Spleen (tissue), 11 donors: Measurements from ENCODE around the gene RPA1. TPM values are rescaled to one million over a fixed set of nuclear protein-coding genes. Genes with fewer than 3 reads are reported as not detected.

ENCODE experiments used
- DNase-seq: peaks from one replicate; pipeline ENCODE4 v3.0.0-alpha.2; 2020
- H3K27ac ChIP-seq, 8 donors: fragments of 200-600 bp; sonication (generic) in 7 of 8; 1 replicate in 4 of 8; 2 replicates in 4 of 8; pipeline versions ENCODE4 v1.5.0 to v1.8.0; 2016 to 2021; ENCODE audit warnings: inconsistent platforms in 4 of 8, mild to moderate bottlenecking in 4 of 8, moderate library complexity in 1 of 8
- H3K27me3 ChIP-seq, 7 donors: fragments of 200-600 bp; sonication (generic) in 6 of 7; replicated peaks in 1 of 7; 1 replicate in 4 of 7; 2 replicates in 3 of 7; pipeline versions ENCODE4 v1.5.0 to v1.8.0; 2016 to 2021; ENCODE audit warnings: inconsistent platforms in 3 of 7, mild to moderate bottlenecking in 1 of 7
- H3K36me3 ChIP-seq, 6 donors: fragments of 200-600 bp; sonication (generic) in 5 of 6; 1 replicate in 4 of 6; 2 replicates in 2 of 6; pipeline versions ENCODE4 v1.5.0 to v1.8.0; 2016 to 2021; ENCODE audit warnings: inconsistent platforms in 2 of 6
- H3K4me1 ChIP-seq, 6 donors: fragments of 200-600 bp; sonication (generic) in 5 of 6; 1 replicate in 3 of 6; 2 replicates in 3 of 6; pipeline versions ENCODE4 v1.5.0 to v1.8.0; 2016 to 2021; ENCODE audit warnings: inconsistent platforms in 3 of 6
- H3K4me3 ChIP-seq, 8 donors: fragments of 200-600 bp; sonication (generic) in 7 of 8; 1 replicate in 4 of 8; 2 replicates in 4 of 8; pipeline versions ENCODE4 v1.5.0 to v1.8.0; 2016 to 2021; ENCODE audit warnings: inconsistent platforms in 4 of 8, mild to moderate bottlenecking in 4 of 8, moderate library complexity in 2 of 8
- H3K9me3 ChIP-seq, 8 donors: fragments of 200-600 bp; sonication (generic) in 7 of 8; 1 replicate in 4 of 8; 2 replicates in 4 of 8; pipeline versions ENCODE4 v1.5.0 to v1.8.0; 2016 to 2021; ENCODE audit warnings: inconsistent platforms in 4 of 8
- POLR2A ChIP-seq, 3 donors: fragments of 450-650 bp; IDR thresholded peaks; one replicate each; pipeline ENCODE4 v1.5.1; 2017; ENCODE audit warnings: antibody characterized with exemption in 3 of 3, mild to moderate bottlenecking in 1 of 3
- POLR2AphosphoS5 ChIP-seq, 3 donors: sonication (generic); formaldehyde crosslinking; IDR thresholded peaks; one replicate each; pipeline ENCODE4 v1.5.1; 2017; ENCODE audit warnings: antibody characterized with exemption in 3 of 3
- WGBS, 5 donors: extraction: QIAGEN DNeasy Blood & Tissue Kit in 3 of 5; methylation state at CpG; one replicate each; pipeline versions ENCODE4 v1.1.5 to v1.1.7; 2013 to 2018; 5-methylcytosine and 5-hydroxymethylcytosine counted together
- intact Hi-C: fragments of 100-400 bp; cut with DNase I; formaldehyde crosslinking; loops from one replicate; pipeline ENCODE4 v1.15.0; 2023; ENCODE audit warnings: low total_unique reads
- polyA plus RNA-seq, 3 donors: library from polyadenylated mRNA; stranded (reverse); fragments of 200-250 nt; gene quantifications; one replicate each; pipeline ENCODE4 v1.2.1, GENCODE V29; 2013
- total RNA-seq, 7 donors: library from RNA; depleted of rRNA in 3 of 7; stranded (reverse); fragments of >200 nt in 3 of 7; fragmentation: NEBNext Ultra II Directional in 4 of 7; extraction: Animal tissue kit (Norgen Biotek cat#: 25700) in 4 of 7; gene quantifications; one replicate each; pipeline versions ENCODE4 v1.1.0 to v1.2.1, GENCODE V29; 2016 to 2021
- TF ChIP-seq, protein P1 (sequence below), 11 experiments: fragments of 200-600 bp in 7 of 11; fragments of 450-650 bp in 4 of 11; sonication (generic) in 4 of 11; IDR thresholded peaks in 8 of 11; conservative IDR thresholded peaks in 3 of 11; 1 replicate in 7 of 11; 2 replicates in 4 of 11; pipeline versions ENCODE4 v1.4.0 to v1.8.0; 2016 to 2021; ENCODE audit warnings: antibody characterized with exemption in 11 of 11, inconsistent platforms in 4 of 11, mild to moderate bottlenecking in 1 of 11
- donor health status: healthy with polysubstance abuse.
- donor health status: DM: no; HTN: no; CAD: no; lungs with moderate emphysema.
- donor health status: DM: no; HTN: no; CAD: no.
- donor health status: Bipolar disorder and iron deficiency.
- donor health status: healthy.
- donor health status: DM: no; HTN: no; CAD: no.
- donor health status: DM: yes; HTN: yes; CAD: no.

RPA1 gene
- total and polyA plus RNA-seq, 10 donors, result 20.7 to 101 (median 35.1) TPM

DNA sequence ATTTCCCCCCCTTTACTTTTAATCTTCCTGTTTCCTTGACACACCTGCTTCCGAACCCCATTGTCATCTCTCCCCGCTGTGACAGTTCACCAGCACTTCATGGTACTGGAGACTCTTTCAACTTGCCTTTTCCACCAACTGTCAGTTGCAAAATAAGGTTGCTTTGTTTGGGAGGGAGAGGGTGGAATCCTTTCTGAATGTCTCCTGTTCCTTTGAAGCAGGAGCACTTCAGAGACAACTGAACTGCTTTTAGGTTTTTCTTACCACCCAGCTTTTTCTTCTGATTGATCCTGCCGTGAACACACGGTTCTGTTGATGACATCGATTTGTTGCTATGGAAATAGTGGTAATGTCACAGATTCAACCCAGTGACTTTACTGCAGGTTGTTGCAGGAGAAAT, 42.0 kb downstream of the RPA1 start:
- peaks cover 0 to 100% (median 33%) of the 10 kb centered on the region in 6 donors for H3K36me3 ChIP-seq
- no peak overlapping the region for H3K27ac ChIP-seq
- H3K4me1 ChIP-seq, result peaks cover 0 to 25% (median 0%) of the 10 kb centered on the region in 6 donors
- H3K9me3 ChIP-seq, result no peaks in the 10 kb centered on the region
- TF ChIP-seq, protein P1, sequence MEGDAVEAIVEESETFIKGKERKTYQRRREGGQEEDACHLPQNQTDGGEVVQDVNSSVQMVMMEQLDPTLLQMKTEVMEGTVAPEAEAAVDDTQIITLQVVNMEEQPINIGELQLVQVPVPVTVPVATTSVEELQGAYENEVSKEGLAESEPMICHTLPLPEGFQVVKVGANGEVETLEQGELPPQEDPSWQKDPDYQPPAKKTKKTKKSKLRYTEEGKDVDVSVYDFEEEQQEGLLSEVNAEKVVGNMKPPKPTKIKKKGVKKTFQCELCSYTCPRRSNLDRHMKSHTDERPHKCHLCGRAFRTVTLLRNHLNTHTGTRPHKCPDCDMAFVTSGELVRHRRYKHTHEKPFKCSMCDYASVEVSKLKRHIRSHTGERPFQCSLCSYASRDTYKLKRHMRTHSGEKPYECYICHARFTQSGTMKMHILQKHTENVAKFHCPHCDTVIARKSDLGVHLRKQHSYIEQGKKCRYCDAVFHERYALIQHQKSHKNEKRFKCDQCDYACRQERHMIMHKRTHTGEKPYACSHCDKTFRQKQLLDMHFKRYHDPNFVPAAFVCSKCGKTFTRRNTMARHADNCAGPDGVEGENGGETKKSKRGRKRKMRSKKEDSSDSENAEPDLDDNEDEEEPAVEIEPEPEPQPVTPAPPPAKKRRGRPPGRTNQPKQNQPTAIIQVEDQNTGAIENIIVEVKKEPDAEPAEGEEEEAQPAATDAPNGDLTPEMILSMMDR (IDR thresholded peaks at IDR 0.05 in 8 of 11, conservative IDR thresholded peaks at IDR 0.05 in 3 of 11), result no peak
- TF ChIP-seq POLR2A (IDR thresholded peaks at IDR 0.05), result no peak
- no peak for TF ChIP-seq POLR2AphosphoS5 (IDR thresholded peaks at IDR 0.05)
- 68 to 86% (median 82%) methylated on average over 5 of the region's 5 CpGs for WGBS, 5 donors
- H3K4me3 ChIP-seq, result no peak overlapping the region
- no peaks in the 10 kb centered on the region for H3K27me3 ChIP-seq
- DNase-seq, result no peak
- intact Hi-C loops, result no loop called here

DNA sequence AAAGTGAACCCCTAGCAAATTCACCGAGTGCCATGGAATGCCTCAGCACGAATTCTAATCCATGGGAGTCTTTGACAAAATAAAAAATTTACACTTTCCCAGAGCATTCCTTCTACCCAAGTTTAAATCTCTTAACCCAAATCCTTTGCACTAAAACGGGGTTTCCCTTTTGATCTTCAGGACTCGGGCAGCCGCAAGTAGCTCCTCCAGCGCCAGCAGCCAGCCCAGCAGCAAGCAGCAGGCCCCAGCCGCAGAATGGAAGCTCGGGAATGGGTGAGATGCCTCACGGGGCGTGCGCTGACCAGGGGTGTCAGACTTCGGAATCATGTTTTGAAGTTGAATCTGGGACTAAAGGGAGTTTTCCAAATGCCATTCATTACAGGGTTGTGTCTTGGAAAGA, 42.4 kb downstream of the RPA1 start:
- no peak for DNase-seq
- intact Hi-C loops, result no loop called here
- Histone ChIP-seq H3K27ac (no peak overlapping the region), H3K4me3 (no peak overlapping the region), H3K27me3 (no peaks in the 10 kb centered on the region), H3K4me1 (peaks cover 0 to 25% (median 0%) of the 10 kb centered on the region in 6 donors), H3K36me3 (peaks cover 0 to 100% (median 37%) of the 10 kb centered on the region in 6 donors), H3K9me3 (no peaks in the 10 kb centered on the region)
- 89 to 96% (median 96%) methylated on average over 12 of the region's 12 CpGs for WGBS, 5 donors
- no peak for TF ChIP-seq POLR2AphosphoS5 (IDR thresholded peaks at IDR 0.05)
- no peak for TF ChIP-seq POLR2A (IDR thresholded peaks at IDR 0.05)
- TF ChIP-seq, protein P1 (IDR thresholded peaks at IDR 0.05 in 8 of 11, conservative IDR thresholded peaks at IDR 0.05 in 3 of 11), result no peak

DNA sequence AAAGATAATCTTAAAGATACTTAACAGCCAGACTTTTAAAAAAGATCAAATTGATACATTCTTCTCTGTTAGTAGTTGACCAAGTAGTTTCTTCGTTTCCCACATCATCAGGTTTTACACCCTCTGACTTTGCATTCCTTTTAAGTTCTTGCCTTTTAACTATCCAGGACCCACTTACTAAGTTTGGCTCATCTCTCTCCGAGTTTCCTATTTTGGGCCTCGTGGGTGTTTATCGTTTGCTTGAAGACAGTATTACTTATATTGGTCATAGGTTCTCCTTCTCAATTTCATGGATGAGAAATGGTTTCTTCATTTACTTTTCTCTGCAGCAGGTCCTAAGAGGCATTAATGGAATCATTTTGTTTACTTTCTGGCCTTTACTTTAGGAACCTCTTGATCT, 43.2 kb downstream of the RPA1 start:
- WGBS, 5 donors, result 75 to 91% (median 85%) methylated on average over 4 of the region's 4 CpGs
- DNase-seq, result no peak
- Histone ChIP-seq H3K36me3 (peaks cover 0 to 100% (median 44%) of the 10 kb centered on the region in 6 donors), H3K4me3 (no peak overlapping the region), H3K27ac (no peak overlapping the region), H3K9me3 (no peaks in the 10 kb centered on the region), H3K4me1 (peaks cover 0 to 25% (median 0%) of the 10 kb centered on the region in 6 donors), H3K27me3 (no peaks in the 10 kb centered on the region)
- TF ChIP-seq POLR2AphosphoS5 (IDR thresholded peaks at IDR 0.05) (no peak), POLR2A (IDR thresholded peaks at IDR 0.05) (no peak)
- TF ChIP-seq, protein P1 (IDR thresholded peaks at IDR 0.05 in 8 of 11, conservative IDR thresholded peaks at IDR 0.05 in 3 of 11), result no peak
- intact Hi-C loops, result no loop called here

DNA sequence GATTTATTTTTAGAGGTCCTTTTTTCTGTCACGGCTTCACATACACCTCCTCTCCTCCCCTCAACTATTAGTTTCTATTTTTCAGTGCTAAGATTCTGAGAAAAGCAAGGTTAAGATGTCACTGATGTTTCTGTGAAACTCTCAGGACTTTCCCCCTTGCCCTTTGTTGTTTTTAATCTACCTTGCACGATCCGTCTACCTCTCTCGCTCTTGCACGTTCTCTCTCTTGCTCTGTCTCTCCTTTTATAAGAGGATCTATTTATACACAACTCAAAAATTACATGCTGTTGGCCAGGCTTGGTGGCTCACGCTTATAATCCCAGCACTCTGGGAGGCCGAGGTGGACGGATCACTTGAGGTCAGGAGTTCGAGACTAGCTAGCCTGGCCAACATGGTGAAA, 43.6 kb downstream of the RPA1 start:
- Histone ChIP-seq H3K4me3 (no peak overlapping the region), H3K27ac (no peak overlapping the region), H3K36me3 (peaks cover 0 to 100% (median 48%) of the 10 kb centered on the region in 6 donors), H3K9me3 (no peaks in the 10 kb centered on the region), H3K27me3 (no peaks in the 10 kb centered on the region), H3K4me1 (peaks cover 0 to 25% (median 0%) of the 10 kb centered on the region in 6 donors)
- TF ChIP-seq, protein P1 (IDR thresholded peaks at IDR 0.05 in 8 of 11, conservative IDR thresholded peaks at IDR 0.05 in 3 of 11), result no peak
- no peak for TF ChIP-seq POLR2AphosphoS5 (IDR thresholded peaks at IDR 0.05)
- no peak for TF ChIP-seq POLR2A (IDR thresholded peaks at IDR 0.05)
- WGBS, 5 donors, result 84 to 93% (median 89%) methylated on average over 9 of the region's 9 CpGs
- intact Hi-C loops, result no loop called here
- DNase-seq, result no peak
